NCI-H2029 treated with DMSO at 0.1 percent for 48 hours (cell line): Measurements from ENCODE around the gene ZBTB21.
"Not testable (repeated sequence)": the region's sequence is repeated elsewhere in the genome, so short reads cannot be mapped to it uniquely, and the experiment has no call there.

Source experiments
- DNase-seq: peaks from one replicate; lab custom pipeline; 2025; lab: John Stamatoyannopoulos, UW

The ZBTB21 gene

GRCh38 chr21:41951876-41952567, 58.1 kb downstream of the ZBTB21 start:
- no peak for DNase-seq

DNA sequence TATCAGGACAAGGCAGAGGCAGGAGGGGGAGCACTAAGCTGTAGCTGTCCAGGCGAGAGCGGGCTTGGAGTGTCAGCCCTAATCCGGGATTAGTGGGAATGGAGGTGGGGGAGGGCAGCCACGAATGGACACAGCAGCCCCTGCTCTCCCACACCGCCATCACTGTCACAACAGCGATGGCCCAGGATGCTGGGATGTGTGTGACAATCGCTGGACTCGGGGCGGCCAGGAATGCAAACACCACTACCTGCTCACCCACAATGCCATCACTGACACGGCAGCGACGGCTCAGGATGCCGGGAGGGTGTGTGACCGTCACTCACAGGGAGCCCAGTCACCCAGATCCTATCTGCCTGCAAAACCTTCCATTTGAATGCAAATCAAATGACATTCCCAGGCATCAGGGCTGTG, 59.2 kb downstream of the ZBTB21 start:
- DNase-seq, result no peak

DNA sequence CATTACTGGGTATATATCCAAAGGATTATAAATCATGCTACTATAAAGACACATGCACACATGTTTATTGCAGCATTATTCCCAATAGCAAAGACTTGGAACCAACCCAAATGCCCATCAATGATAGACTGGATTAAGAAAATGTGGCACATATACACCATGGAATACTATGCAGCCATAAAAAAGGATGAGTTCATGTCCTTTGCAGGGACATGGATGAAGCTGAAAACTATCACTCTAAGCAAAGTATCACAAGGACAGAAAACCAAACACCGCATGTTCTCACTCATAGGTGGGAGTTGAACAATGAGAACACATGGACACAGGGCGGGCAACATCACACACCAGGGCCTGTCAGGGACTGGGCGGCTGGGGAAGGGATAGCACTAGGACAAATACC, 60.5 kb downstream of the ZBTB21 start:
- not testable (repeated sequence) for DNase-seq

GRCh38 chr21:41948901-41949300, 61.3 kb downstream of the ZBTB21 start:
- no peak for DNase-seq

- DNase-seq, result no peak
These were observed 61.9 kb downstream of the ZBTB21 start for GRCh38 chr21:41948078-41948895.

DNA sequence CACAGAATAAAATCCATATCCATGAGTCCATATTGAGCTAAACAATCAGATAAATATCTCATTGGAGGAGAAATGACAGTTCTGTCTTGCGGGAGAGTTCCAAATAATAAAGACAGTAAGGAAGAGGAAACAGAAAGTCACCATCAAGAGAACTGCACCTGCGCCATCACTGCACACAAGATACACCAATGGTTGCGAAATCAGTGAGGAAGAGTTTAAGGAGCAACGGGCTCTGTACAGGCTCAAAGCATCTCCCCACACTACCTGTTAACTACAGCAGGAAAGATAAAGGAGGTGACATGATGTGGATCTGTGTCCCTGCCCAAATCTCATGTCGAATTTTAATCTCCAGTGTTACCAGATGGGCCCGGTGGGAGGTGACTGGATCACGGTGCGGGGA, 64.2 kb downstream of the ZBTB21 start:
- DNase-seq, result no peak

- DNase-seq, result no peak
These were observed 66.3 kb downstream of the ZBTB21 start for GRCh38 chr21:41943851-41944250.

DNA sequence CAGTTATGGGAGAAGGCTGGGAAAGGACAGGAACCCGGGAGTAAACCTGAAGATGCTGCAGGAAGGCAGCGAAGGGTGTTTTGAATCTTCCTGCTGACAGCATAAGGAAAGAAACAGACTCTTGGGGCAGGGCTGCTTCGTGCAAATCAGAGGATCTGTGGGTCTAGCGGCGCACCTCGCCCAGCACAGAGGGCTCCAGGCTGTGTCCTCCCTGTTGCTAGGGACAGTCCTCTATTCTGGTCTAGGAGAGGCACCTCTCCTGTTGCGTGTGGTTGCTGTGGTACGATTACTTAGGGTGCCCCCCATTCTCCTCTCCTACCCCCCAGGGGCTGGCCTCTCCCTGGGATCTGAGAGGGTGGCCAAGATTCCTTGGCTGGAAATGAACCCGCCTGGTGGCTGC, 67.7 kb downstream of the ZBTB21 start:
- no peak for DNase-seq

DNA sequence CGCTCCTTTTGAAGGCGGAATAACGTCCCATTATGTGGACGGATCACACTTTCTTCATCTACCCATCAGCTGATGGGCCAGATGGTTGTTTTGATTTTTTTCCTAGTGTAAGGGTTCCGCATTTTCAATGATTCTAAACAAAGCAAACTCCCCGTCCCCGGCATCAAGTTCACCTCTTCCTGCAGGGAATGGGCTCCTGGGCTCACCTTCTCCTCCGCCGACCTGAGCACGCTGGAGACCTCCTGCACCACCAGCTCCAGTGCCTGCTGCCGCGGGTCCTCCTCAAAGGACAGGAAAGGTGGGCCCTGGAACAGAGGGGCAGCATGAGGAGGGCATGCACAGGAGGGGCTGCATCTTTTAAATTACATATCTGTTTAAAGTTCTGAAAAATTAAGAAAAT, 68.2 kb downstream of the ZBTB21 start:
- no peak for DNase-seq

DNA sequence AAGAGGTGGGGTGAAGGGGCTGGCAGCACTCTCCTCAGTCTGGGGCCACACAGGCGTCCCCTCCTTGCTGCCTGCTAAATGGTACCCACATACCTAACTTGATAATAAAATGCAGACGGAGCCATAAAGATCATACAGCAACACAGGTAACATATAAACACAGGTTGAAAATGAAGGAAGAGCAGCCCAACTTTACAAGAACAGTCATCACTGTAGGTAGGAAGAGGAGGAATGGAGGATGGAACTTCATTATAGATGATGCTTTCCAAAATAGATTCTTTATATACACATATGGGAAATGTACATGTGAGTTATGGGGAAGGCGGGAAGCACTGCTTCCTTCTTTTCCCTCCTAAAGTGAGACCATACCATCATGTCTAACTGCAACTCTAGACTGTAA, 69.7 kb downstream of the ZBTB21 start:
- DNase-seq, result no peak

- no peak for DNase-seq
These were observed 70.8 kb downstream of the ZBTB21 start for GRCh38 chr21:41939391-41939790.
